A204.1 (cell line): ENCODE results near the gene C1R.
"Not testable (repeated sequence)": the region's sequence is repeated elsewhere in the genome, so short reads cannot be mapped to it uniquely, and the experiment has no call there.

Source experiments
- FAIRE-seq: peaks from 2 replicates; lab custom pipeline; 2012; peaks lifted over from hg19 to GRCh38; lab: Jason Lieb, UNC

The C1R gene

GRCh38 chr12:7066596-7066995 is 25.6 kb downstream of the C1R start:
- no peak for FAIRE-seq

- no peak for FAIRE-seq
Observed at GRCh38 chr12:7065073-7065623, 27.1 kb downstream of the C1R start.

- FAIRE-seq: no peak
Observed at GRCh38 chr12:7064516-7064915, 27.7 kb downstream of the C1R start.

- FAIRE-seq: no peak
Observed at GRCh38 chr12:7061596-7061995, 30.6 kb downstream of the C1R start.

GRCh38 chr12:7061138-7061537 is 31.1 kb downstream of the C1R start:
- FAIRE-seq: no peak

- peak; percentile 95 for FAIRE-seq
Observed at GRCh38 chr12:7060353-7060954, 31.8 kb downstream of the C1R start, which contains the start of gene C1S. TSS of gene C1S (plus strand) at chr12:7060718. CDS start at chr12:7061913, 1,195 bp downstream.

- FAIRE-seq: no peak
Observed at GRCh38 chr12:7059780-7060179, 32.5 kb downstream of the C1R start.

- FAIRE-seq: no peak
Observed at GRCh38 chr12:7058850-7059395, 33.3 kb downstream of the C1R start.

- FAIRE-seq: no peak
Observed at GRCh38 chr12:7058163-7058845, 33.9 kb downstream of the C1R start.

GRCh38 chr12:7055736-7056135 is 36.5 kb downstream of the C1R start:
- FAIRE-seq: not testable (repeated sequence)

GRCh38 chr12:7054925-7055324 is 37.3 kb downstream of the C1R start:
- FAIRE-seq: no peak

- not testable (repeated sequence) for FAIRE-seq
Observed at GRCh38 chr12:7049973-7050372, 42.3 kb downstream of the C1R start.

- FAIRE-seq: not testable (repeated sequence)
Observed at GRCh38 chr12:7049445-7049951, 42.7 kb downstream of the C1R start.

- FAIRE-seq: no peak
Observed at GRCh38 chr12:7047306-7047705, 44.9 kb downstream of the C1R start.

- FAIRE-seq: no peak
Observed at GRCh38 chr12:7046383-7047105, 45.7 kb downstream of the C1R start.

GRCh38 chr12:7045913-7046312 is 46.3 kb downstream of the C1R start:
- FAIRE-seq: no peak

- peak; percentile 94 for FAIRE-seq
Observed at GRCh38 chr12:7042842-7043241, 49.4 kb downstream of the C1R start.

- no peak for FAIRE-seq
Observed at GRCh38 chr12:7039403-7039802, 52.8 kb downstream of the C1R start.

GRCh38 chr12:7038591-7038990 is 53.7 kb downstream of the C1R start:
- FAIRE-seq: no peak

GRCh38 chr12:7037411-7037810 is 54.8 kb downstream of the C1R start:
- not testable (repeated sequence) for FAIRE-seq

- no peak for FAIRE-seq
Observed at GRCh38 chr12:7035463-7035862, 56.8 kb downstream of the C1R start.

- no peak for FAIRE-seq
Observed at GRCh38 chr12:7034464-7034863, 57.8 kb downstream of the C1R start.

GRCh38 chr12:7032990-7033389 is 59.3 kb downstream of the C1R start:
- no peak for FAIRE-seq
